Ovary (tissue), 3 donors: ENCODE data around the gene KRT32.

ENCODE experiments used
- EP300 ChIP-seq: sonication (generic); formaldehyde crosslinking; IDR thresholded peaks from one replicate; pipeline ENCODE4 v1.6.1; 2017; ENCODE audit warnings: antibody characterized with exemption
- POLR2A ChIP-seq: fragments of 450-650 bp; IDR thresholded peaks from one replicate; pipeline ENCODE4 v1.6.1; 2017; ENCODE audit warnings: antibody characterized with exemption, mild to moderate bottlenecking, moderate library complexity
- TF ChIP-seq, protein P1 (sequence below), 3 donors: fragments of 450-650 bp in 2 of 3; fragments of 200-600 bp in 1 of 3; IDR thresholded peaks; one replicate each; pipeline versions ENCODE4 v1.5.1 to v1.8.0; 2016 to 2022; ENCODE audit warnings: antibody characterized with exemption in 3 of 3, mild to moderate bottlenecking in 1 of 3
- donor health status: DM: no; HTN: no; CAD: no.

DNA sequence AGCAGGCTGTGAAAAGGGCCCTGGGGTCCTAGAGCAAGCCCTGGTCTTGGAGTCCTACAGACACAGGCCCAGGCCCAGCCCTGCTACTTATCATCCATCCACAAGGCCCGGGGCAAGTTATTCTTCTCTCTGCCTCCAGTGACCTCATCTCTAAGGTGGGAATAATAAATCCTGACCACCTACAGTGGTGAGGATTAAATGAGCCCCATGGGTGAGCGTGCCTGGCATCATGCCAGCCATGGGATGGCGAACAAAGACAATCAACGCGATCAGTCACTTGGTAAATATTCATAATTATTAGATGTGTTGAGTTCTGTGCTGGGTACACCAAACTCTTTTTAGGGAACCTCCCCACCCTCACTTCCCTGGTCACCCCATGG lies 46.0 kb upstream of the KRT32 start:
- TF ChIP-seq, protein P1, sequence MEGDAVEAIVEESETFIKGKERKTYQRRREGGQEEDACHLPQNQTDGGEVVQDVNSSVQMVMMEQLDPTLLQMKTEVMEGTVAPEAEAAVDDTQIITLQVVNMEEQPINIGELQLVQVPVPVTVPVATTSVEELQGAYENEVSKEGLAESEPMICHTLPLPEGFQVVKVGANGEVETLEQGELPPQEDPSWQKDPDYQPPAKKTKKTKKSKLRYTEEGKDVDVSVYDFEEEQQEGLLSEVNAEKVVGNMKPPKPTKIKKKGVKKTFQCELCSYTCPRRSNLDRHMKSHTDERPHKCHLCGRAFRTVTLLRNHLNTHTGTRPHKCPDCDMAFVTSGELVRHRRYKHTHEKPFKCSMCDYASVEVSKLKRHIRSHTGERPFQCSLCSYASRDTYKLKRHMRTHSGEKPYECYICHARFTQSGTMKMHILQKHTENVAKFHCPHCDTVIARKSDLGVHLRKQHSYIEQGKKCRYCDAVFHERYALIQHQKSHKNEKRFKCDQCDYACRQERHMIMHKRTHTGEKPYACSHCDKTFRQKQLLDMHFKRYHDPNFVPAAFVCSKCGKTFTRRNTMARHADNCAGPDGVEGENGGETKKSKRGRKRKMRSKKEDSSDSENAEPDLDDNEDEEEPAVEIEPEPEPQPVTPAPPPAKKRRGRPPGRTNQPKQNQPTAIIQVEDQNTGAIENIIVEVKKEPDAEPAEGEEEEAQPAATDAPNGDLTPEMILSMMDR (IDR thresholded peaks at IDR 0.05) = no peak
- TF ChIP-seq POLR2A (no peak), EP300 (no peak)
